ENCODE data around the gene CACFD1. TPM values are rescaled to one million over a fixed set of nuclear protein-coding genes. Genes with fewer than 3 reads are reported as not detected.

The CACFD1 gene
- total RNA-seq, 1 experiment from 2014 or later = 15.1 TPM

DNA sequence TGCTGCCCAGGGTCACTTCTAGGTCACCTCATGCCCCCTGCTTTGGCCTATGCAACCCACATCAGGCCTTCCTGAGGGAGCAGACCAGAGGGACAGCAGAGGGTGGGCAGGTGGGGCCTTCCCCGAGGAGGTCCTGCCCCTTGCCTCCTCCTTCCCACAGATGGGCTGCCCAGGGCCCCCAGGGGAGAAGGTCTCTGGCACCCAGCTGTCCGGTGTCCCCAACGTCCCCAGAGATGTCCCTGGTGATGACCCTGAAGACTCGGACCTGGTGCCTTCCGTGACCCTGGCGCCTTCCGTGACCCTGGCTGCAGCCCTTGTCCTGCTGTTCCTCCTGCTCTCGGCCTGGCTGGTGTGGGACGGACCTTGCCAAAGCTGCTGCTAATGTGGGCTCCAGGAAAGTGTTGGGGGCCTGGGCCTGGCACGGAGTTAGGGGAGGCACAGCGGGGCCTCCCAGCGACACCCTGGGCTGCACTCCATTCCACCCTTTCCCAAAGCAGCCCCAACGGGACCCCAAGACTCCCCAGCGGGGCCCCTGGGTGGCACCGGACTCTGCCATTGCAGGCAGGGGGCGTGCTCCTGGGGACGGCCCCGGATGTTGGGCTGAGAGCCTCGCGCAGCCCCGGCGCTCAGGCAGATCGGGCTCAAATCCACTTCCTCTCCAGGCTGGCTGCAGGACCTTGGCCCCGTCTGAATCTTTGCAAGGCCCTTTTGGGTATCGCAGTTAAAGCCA is 25.9 kb downstream of the CACFD1 start:
- CTCF ChIA-PET = interaction anchor here (0.6 to 1.8 kb wide), 3 partner anchors 10 to 297 kb away, joined by 3 to 4 read pairs (median 4); no protein-coding TSS in a partner anchor
- H3K27me3 Mint-ChIP-seq (ENCODE audit: unreplicated experiment) = peaks cover 18% of the 10 kb centered on the region
- no peak overlapping the region for H3K27ac Mint-ChIP-seq (ENCODE audit: unreplicated experiment)

DNA sequence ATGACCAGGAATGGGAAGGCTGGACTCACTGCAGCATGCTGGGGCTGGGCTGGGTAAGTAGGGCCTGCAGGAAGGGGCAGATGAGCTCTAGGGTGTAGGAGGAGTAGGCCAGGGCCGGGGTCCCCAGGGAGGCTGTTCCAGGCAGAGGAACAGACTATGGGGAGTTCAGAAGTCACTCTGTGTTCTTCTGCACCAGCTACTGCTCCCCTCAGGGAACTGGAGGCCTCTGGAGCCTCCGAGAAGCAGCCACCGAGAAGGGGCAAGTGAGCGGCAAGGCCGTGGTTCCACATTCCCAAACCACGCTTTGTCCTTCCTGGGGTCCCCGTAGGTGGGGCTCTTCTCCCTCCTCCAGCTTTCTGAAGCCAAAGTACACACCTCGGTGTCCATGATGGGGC is 27.6 kb downstream of the CACFD1 start:
- H3K9me3 Mint-ChIP-seq (ENCODE audit: low read depth, unreplicated experiment) = no peaks in the 10 kb centered on the region
- H3K27me3 Mint-ChIP-seq (ENCODE audit: unreplicated experiment) = peaks cover 18% of the 10 kb centered on the region
- no peaks in the 10 kb centered on the region for H3K36me3 Mint-ChIP-seq (ENCODE audit: insufficient read depth, unreplicated experiment)
- no peak overlapping the region for H3K27ac Mint-ChIP-seq (ENCODE audit: unreplicated experiment)
- no peak overlapping the region for H3K4me3 Mint-ChIP-seq (ENCODE audit: low read depth, unreplicated experiment)
- no peaks in the 10 kb centered on the region for H3K4me1 Mint-ChIP-seq (ENCODE audit: low read depth, unreplicated experiment)
- intact Hi-C loops (cut with micrococcal nuclease; ENCODE audit: unreplicated experiment) = loop anchor here (5.0 kb wide), 1 partner anchor 300 kb away; no protein-coding TSS in a partner anchor
- no peak for DNase-seq
- CTCF ChIA-PET = interaction anchor here (1.8 kb wide), 1 partner anchor 8 kb away, joined by 4 read pairs; no protein-coding TSS in a partner anchor
- TF ChIP-seq, protein P1, sequence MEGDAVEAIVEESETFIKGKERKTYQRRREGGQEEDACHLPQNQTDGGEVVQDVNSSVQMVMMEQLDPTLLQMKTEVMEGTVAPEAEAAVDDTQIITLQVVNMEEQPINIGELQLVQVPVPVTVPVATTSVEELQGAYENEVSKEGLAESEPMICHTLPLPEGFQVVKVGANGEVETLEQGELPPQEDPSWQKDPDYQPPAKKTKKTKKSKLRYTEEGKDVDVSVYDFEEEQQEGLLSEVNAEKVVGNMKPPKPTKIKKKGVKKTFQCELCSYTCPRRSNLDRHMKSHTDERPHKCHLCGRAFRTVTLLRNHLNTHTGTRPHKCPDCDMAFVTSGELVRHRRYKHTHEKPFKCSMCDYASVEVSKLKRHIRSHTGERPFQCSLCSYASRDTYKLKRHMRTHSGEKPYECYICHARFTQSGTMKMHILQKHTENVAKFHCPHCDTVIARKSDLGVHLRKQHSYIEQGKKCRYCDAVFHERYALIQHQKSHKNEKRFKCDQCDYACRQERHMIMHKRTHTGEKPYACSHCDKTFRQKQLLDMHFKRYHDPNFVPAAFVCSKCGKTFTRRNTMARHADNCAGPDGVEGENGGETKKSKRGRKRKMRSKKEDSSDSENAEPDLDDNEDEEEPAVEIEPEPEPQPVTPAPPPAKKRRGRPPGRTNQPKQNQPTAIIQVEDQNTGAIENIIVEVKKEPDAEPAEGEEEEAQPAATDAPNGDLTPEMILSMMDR (IDR thresholded peaks at IDR 0.05; ENCODE audit: unreplicated experiment) = no peak
- no TSS peak for BruUV-seq (replicated peaks)

More for the DNA sequence above, 25.9 kb downstream of the CACFD1 start:
- intact Hi-C loops (cut with micrococcal nuclease; ENCODE audit: unreplicated experiment) = loop anchor here (5.0 kb wide), 1 partner anchor 298 kb away; no protein-coding TSS in a partner anchor
- H3K36me3 Mint-ChIP-seq (ENCODE audit: insufficient read depth, unreplicated experiment) = no peaks in the 10 kb centered on the region
- no TSS peak for BruUV-seq (replicated peaks)
- TF ChIP-seq, protein P1 (IDR thresholded peaks at IDR 0.05; ENCODE audit: unreplicated experiment) = no peak
- H3K9me3 Mint-ChIP-seq (ENCODE audit: low read depth, unreplicated experiment) = no peaks in the 10 kb centered on the region
- DNase-seq = no peak
- H3K4me1 Mint-ChIP-seq (ENCODE audit: low read depth, unreplicated experiment) = no peaks in the 10 kb centered on the region
- H3K4me3 Mint-ChIP-seq (ENCODE audit: low read depth, unreplicated experiment) = no peak overlapping the region

DNA sequence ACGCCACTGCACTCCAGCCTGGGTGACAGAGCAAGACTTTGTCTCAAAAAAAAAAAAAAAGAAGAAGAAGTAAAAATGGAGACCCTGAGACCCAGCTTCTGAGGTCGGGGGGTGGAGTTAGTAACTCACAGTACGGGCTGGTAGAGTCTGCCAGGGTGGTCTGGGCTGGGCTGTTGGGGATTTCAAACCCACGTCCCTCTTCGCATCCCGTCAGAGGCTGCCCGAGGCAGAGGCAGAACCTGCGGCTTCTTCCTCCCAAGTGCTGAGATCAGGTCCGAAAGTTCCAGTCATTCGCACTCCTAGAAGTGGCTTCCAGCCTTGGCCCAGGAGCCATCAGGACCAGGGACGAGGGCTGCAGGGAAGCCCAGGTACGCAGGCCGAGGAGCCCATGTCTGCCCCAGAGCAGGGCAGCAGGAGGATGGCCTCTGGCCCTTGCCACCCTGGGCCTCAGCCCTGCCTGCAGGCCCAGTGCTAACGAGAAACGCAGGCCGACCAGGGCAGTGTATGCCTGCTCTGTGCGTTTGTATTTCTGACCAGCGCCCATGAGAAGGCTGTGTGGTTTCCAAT is 29.0 kb downstream of the CACFD1 start:
- Mint-ChIP-seq H3K9me3 (ENCODE audit: low read depth, unreplicated experiment) (no peaks in the 10 kb centered on the region), H3K27ac (ENCODE audit: unreplicated experiment) (no peak overlapping the region), H3K27me3 (ENCODE audit: unreplicated experiment) (peaks cover 18% of the 10 kb centered on the region), H3K4me1 (ENCODE audit: low read depth, unreplicated experiment) (no peaks in the 10 kb centered on the region), H3K36me3 (ENCODE audit: insufficient read depth, unreplicated experiment) (peaks cover 2% of the 10 kb centered on the region), H3K4me3 (ENCODE audit: low read depth, unreplicated experiment) (no peak overlapping the region)
- TF ChIP-seq, protein P1 (IDR thresholded peaks at IDR 0.05; ENCODE audit: unreplicated experiment) = no peak
- intact Hi-C loops (cut with micrococcal nuclease; ENCODE audit: unreplicated experiment) = loop anchor here (5.0 kb wide), 1 partner anchor 301 kb away; no protein-coding TSS in a partner anchor
- CTCF ChIA-PET = interaction anchor here (0.7 kb wide), 1 partner anchor 101 kb away, joined by 4 read pairs; no protein-coding TSS in a partner anchor
- no peak for DNase-seq
- no TSS peak for BruUV-seq (replicated peaks)

DNA sequence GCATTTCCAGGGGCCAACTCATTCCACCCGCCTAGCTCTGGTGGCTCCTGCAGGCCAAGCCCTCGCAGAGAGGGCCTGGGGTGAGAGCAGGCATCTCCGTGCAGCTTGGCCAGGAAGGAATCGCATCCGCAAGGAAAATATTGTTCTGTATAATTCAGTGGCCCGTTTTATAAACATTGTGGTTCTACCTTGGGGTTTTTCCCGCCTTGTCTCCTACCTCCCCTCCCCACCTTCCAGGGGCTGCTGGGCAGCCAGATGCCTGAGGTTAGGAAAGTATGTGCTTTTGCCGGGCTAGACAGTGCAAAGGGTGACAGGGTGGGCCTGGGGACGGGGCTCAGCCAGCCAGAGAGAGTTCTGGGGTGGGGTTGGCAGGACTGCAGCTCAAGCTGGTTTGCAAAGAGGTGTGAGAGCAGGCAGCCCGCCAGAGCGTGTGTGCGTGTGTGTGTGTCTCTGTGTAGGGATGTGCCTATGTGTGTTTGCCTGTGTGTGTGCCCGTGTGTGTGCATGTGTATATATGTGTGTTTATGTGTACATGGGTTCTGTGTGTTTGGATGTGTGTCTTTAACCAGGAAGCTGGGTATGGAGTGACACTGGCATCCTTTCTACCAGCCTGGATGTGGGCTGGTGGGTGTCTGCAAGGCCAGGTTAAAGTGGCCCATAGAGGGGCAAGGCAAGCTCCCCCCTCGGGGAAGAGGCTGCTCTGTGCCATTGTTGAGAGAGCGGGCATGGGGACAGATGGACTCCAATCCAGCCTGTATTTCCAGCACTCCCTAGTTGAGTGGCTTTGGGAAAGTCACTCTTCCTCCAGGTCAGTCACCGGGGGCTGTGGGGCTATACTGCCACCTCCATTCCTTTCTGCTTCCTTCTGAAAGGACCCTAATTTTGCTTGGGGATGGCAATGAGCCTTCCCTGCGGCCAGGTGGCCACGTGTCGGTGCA is 29.7 kb downstream of the CACFD1 start:
- H3K27me3 Mint-ChIP-seq (ENCODE audit: unreplicated experiment) = peaks cover 18% of the 10 kb centered on the region

More for the DNA sequence above, 29.7 kb downstream of the CACFD1 start:
- Mint-ChIP-seq H3K4me1 (ENCODE audit: low read depth, unreplicated experiment) (no peaks in the 10 kb centered on the region), H3K9me3 (ENCODE audit: low read depth, unreplicated experiment) (no peaks in the 10 kb centered on the region), H3K4me3 (ENCODE audit: low read depth, unreplicated experiment) (no peak overlapping the region), H3K27ac (ENCODE audit: unreplicated experiment) (no peak overlapping the region), H3K36me3 (ENCODE audit: insufficient read depth, unreplicated experiment) (peaks cover 5% of the 10 kb centered on the region)
- TF ChIP-seq, protein P1 (IDR thresholded peaks at IDR 0.05; ENCODE audit: unreplicated experiment) = no peak
- CTCF ChIA-PET = no interaction called here
- no peak for DNase-seq
- BruUV-seq (replicated peaks) = no TSS peak
- intact Hi-C loops (cut with micrococcal nuclease; ENCODE audit: unreplicated experiment) = loop anchor here (5.0 kb wide), 1 partner anchor 302 kb away; no protein-coding TSS in a partner anchor

Data from Calu3 (cell line).